Mammary epithelial cell (primary cell): ENCODE data around the gene FANK1.

Source experiments
- EZH2 ChIP-seq: IDR thresholded peaks from 2 replicates; pipeline ENCODE4 v1.6.1; 2012; ENCODE audit warnings: low read length, inconsistent platforms, borderline replicate concordance
- TF ChIP-seq, protein P1 (sequence below), 2 donors: IDR thresholded peaks in 1 of 2; conservative IDR thresholded peaks in 1 of 2; 2 replicates each; pipeline ENCODE4 v1.5.1; 2011 to 2012; ENCODE audit warnings: inconsistent platforms in 2 of 2, low read length in 2 of 2, mild to moderate bottlenecking in 2 of 2, control low read depth in 1 of 2, low read depth in 1 of 2; ENCODE audit not compliant: insufficient read depth in 1 of 2; ENCODE audit errors: extremely low read depth in 1 of 2

DNA sequence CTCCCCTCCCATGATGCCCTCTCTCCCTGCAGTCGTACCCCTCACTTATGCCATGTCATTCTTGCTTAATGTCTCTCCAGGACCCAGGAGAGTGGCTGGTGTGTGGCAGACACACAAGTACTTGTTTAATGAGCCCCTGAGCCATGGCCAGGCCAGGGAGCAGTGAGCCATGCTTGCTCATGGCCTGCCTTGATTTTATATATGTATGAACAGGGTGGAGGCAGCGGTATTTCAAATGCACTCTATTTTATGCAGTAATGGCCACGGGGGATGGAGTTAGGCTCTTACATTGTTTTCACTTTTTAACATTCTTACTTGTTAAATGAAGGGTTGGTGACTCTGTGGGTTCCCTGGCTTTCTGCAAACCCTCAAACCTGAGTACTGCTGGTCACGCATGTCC, 144.8 kb downstream of the FANK1 start:
- TF ChIP-seq, protein P1, sequence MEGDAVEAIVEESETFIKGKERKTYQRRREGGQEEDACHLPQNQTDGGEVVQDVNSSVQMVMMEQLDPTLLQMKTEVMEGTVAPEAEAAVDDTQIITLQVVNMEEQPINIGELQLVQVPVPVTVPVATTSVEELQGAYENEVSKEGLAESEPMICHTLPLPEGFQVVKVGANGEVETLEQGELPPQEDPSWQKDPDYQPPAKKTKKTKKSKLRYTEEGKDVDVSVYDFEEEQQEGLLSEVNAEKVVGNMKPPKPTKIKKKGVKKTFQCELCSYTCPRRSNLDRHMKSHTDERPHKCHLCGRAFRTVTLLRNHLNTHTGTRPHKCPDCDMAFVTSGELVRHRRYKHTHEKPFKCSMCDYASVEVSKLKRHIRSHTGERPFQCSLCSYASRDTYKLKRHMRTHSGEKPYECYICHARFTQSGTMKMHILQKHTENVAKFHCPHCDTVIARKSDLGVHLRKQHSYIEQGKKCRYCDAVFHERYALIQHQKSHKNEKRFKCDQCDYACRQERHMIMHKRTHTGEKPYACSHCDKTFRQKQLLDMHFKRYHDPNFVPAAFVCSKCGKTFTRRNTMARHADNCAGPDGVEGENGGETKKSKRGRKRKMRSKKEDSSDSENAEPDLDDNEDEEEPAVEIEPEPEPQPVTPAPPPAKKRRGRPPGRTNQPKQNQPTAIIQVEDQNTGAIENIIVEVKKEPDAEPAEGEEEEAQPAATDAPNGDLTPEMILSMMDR (conservative IDR thresholded peaks at IDR 0.05 in 1 of 2, IDR thresholded peaks at IDR 0.05 in 1 of 2; ENCODE audit: extremely low read depth in 1 of 2, insufficient read depth in 1 of 2, low read depth in 1 of 2, low read length in 2 of 2): no peak
- TF ChIP-seq EZH2: no peak
